OCI-LY3 (cell line): ENCODE measurements around the gene P3H1.

Experiments
- H2AFZ ChIP-seq: fragments of 200-600, 300-600 bp; shearing (Covaris generic); 2 replicates; pipeline ENCODE4 v1.6.0; 2014; ENCODE audit warnings: antibody characterized with exemption, low read depth, low read length
- H3K27ac ChIP-seq: fragments of 200-600, 300-600 bp; sonication (generic); 2 replicates; pipeline ENCODE4 v1.5.1; 2014; ENCODE audit warnings: mild to moderate bottlenecking, low read length, moderate library complexity, mixed read lengths
- H3K27me3 ChIP-seq: fragments of 200-600, 300-600 bp; sonication (generic); 2 replicates; pipeline ENCODE4 v1.6.1; 2014; ENCODE audit warnings: low read depth, low read length, mixed read lengths
- H3K36me3 ChIP-seq: fragments of 200-600, 300-600 bp; sonication (generic); replicated peaks from 2 replicates; pipeline ENCODE3; 2014; ENCODE audit warnings: low read depth, low read length, mixed read lengths
- H3K4me1 ChIP-seq: fragments of 300-600, 200-600 bp; sonication (generic); 2 replicates; pipeline ENCODE4 v1.6.1; 2014; ENCODE audit warnings: low read length, mixed read lengths
- H3K4me2 ChIP-seq: fragments of 200-600, 300-600 bp; sonication (generic); 2 replicates; pipeline ENCODE4 v1.6.1; 2014; ENCODE audit warnings: low read length, mixed read lengths
- H3K4me3 ChIP-seq: fragments of 300-600, 200-600 bp; sonication (generic); 2 replicates; pipeline ENCODE4 v1.5.1; 2014; ENCODE audit warnings: antibody characterized with exemption, mild to moderate bottlenecking, low read length, moderate library complexity
- H3K79me2 ChIP-seq: fragments of 300-600, 200-600 bp; shearing (Covaris generic); 2 replicates; pipeline ENCODE4 v1.6.1; 2014; ENCODE audit warnings: mild to moderate bottlenecking, low read length, mixed read lengths
- H3K9ac ChIP-seq: fragments of 300-600, 200-600 bp; shearing (Covaris generic); 2 replicates; pipeline ENCODE4 v1.6.0; 2014; ENCODE audit warnings: mild to moderate bottlenecking, low read length, moderate library complexity
- H3K9me3 ChIP-seq: fragments of 200-600, 300-600 bp; shearing (Covaris generic); 2 replicates; pipeline ENCODE4 v1.6.1; 2014; ENCODE audit warnings: low read length, mixed read lengths; ENCODE audit not compliant: insufficient read depth
- H4K20me1 ChIP-seq: fragments of 200-600, 300-600 bp; sonication (generic); 2 replicates; pipeline ENCODE4 v1.6.1; 2016; ENCODE audit warnings: low read length, mixed read lengths; ENCODE audit not compliant: insufficient read depth
- CTCF ChIP-seq: fragments of 200-600, 300-600 bp; sonication (generic); IDR thresholded peaks from 2 replicates; pipeline ENCODE4 v1.5.1; 2014; ENCODE audit warnings: antibody characterized with exemption, low read length, low read depth
- EZH2phosphoT487 ChIP-seq: fragments of 200-600 bp; shearing (Covaris generic); IDR thresholded peaks from 2 replicates; pipeline ENCODE4 v1.6.1; 2018; ENCODE audit warnings: antibody characterized with exemption, mixed run types, low read depth

P3H1 gene

GRCh38 chr1:42757892-42758275 is 8.9 kb downstream of the P3H1 start:
- no peaks in the 10 kb centered on the region for H3K9me3 ChIP-seq
- no peaks in the 10 kb centered on the region for H3K27me3 ChIP-seq
- no peaks in the 10 kb centered on the region for H3K79me2 ChIP-seq
- H3K4me3 ChIP-seq: no peak overlapping the region
- peaks cover 2% of the 10 kb centered on the region for H3K36me3 ChIP-seq
- no peaks in the 10 kb centered on the region for H4K20me1 ChIP-seq
- H3K4me1 ChIP-seq: no peaks in the 10 kb centered on the region
- no peak overlapping the region for H3K4me2 ChIP-seq
- no peak overlapping the region for H2AFZ ChIP-seq
- H3K27ac ChIP-seq: no peak overlapping the region
- no peak for TF ChIP-seq EZH2phosphoT487
- TF ChIP-seq CTCF: no peak
- H3K9ac ChIP-seq: no peak overlapping the region

DNA sequence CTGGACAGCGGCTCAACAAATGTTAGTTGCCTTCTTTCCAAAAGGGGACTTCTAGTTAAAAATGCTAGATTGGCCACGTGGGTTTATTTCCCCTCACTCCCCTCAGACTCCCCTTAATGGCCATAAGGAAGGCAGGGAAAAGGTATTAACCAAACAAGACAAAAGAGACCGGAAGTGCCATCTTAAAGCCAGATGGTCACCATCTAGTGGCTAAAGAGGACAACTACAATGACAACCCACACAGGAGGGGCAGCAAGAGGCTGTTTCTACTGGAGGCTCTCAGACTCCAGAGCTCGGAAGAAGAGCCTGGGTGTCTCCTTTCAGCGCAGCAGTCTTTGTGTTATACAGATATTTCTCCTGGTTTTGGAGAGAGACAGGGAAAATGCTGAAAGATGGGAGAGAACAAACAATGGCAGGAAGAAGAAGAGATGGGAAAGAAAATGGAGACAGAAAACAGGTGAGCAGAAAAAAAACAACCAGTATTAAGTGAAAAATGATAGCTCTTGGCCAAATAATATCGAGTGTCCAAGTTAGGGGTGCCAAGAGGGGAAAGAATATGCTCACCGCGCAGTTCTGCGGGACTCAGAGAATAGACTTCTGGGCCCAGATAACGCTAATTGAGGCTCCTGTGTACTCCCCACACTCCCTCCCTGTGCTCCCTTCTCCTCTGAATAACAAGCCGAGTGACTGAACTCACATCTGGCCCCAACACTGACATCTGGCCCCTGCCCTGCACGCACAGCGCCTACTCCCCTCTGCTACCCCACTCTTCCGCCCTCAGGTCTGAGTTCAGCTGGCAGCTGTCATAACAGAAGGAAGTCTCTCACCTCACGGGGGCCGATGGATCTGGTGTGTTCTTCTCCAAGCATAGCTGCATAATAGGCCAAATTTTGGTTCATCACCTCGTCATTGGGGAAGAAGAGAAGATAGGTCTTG is 9.6 kb downstream of the P3H1 start:
- no peaks in the 10 kb centered on the region for H4K20me1 ChIP-seq
- H3K79me2 ChIP-seq: no peaks in the 10 kb centered on the region
- peak; percentile 52 for TF ChIP-seq CTCF
- TF ChIP-seq EZH2phosphoT487: no peak
- no peak overlapping the region for H3K4me2 ChIP-seq
- H3K4me1 ChIP-seq: no peaks in the 10 kb centered on the region
- H3K4me3 ChIP-seq: no peak overlapping the region
- no peaks in the 10 kb centered on the region for H3K9me3 ChIP-seq
- no peak overlapping the region for H3K9ac ChIP-seq
- H2AFZ ChIP-seq: no peak overlapping the region
- no peaks in the 10 kb centered on the region for H3K27me3 ChIP-seq
- no peak overlapping the region for H3K27ac ChIP-seq
- H3K36me3 ChIP-seq: peaks cover 9% of the 10 kb centered on the region

DNA sequence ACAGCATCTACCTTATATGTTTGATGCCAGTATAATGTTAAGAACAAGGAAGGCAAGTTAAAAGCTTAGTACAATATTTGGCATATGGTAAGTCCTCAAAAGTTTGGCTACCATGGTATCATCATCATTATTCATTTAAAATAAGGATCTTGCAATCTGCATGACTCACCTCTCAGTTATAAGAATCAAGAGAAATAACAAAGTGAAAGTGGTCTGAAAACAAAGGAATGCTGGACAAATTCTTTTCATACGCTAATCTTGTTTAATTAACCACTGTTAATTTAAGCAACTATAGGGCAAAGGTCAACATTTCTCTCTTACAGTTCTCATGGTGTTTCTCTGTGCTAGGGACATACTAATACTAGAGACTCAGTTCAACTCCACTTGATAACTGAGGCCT is 13.8 kb downstream of the P3H1 start:
- no peak overlapping the region for H3K9ac ChIP-seq

More for the DNA sequence above, 13.8 kb downstream of the P3H1 start:
- Histone ChIP-seq H3K27ac (no peak overlapping the region), H3K4me3 (no peak overlapping the region), H3K9me3 (no peaks in the 10 kb centered on the region), H3K79me2 (no peaks in the 10 kb centered on the region), H3K4me1 (no peaks in the 10 kb centered on the region), H4K20me1 (no peaks in the 10 kb centered on the region), H2AFZ (no peak overlapping the region), H3K4me2 (no peak overlapping the region), H3K36me3 (peaks cover 20% of the 10 kb centered on the region), H3K27me3 (no peaks in the 10 kb centered on the region)
- TF ChIP-seq CTCF (no peak), EZH2phosphoT487 (no peak)
